Activated CD4-positive, CD25-positive, alpha-beta regulatory T cell treated with anti-CD3 and anti-CD28 coated beads, Interleukin-2, amount 50 U/mL, for 16 hours (primary cell): ENCODE measurements around the gene EPAS1.

Source experiments
- DNase-seq: peaks from one replicate; pipeline ENCODE4 v3.0.0-alpha.2; 2020; ENCODE audit warnings: low read depth, low spot score

The EPAS1 gene

GRCh38 chr2:46273225-46273863 is 23.9 kb upstream of the EPAS1 start:
- DNase-seq = no peak

DNA sequence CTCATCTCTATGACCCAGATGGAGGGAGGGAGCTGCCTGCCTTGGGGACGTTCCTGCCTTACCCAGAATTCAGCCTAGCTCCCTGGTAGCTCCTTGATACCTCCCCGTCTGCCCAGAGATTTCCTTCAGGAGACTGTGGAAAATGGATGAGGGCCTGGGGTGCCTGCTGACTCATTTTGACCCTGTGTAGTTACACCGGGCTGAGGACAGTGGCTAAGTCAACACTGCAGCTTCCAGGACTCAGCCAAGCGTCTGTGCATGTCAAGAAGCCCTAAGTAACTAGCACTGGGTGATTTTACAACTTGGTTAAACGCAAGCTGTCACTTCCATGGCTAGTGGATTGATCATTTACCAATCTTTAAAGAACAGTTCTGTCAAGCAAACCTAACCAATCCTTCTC is 23.3 kb upstream of the EPAS1 start:
- DNase-seq = no peak

DNA sequence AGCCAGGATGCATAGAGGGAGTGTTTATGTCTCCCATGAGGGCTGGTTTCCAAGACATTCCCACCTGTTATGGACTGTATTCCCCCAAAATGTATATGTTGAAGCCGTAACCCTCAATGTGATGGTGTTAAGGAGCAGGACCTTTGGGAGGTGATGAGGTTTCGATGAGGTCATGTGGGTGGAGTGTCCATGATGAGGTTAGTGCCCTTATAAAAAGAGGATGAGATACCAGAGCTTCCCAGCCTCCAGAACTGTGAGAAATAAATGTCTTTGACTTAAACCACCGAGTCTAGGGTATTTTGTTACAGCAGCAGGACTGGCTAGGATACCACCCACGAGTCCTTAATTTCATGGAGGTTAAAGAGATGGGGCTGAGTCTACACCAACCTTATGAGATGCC is 22.6 kb upstream of the EPAS1 start:
- DNase-seq = no peak

DNA sequence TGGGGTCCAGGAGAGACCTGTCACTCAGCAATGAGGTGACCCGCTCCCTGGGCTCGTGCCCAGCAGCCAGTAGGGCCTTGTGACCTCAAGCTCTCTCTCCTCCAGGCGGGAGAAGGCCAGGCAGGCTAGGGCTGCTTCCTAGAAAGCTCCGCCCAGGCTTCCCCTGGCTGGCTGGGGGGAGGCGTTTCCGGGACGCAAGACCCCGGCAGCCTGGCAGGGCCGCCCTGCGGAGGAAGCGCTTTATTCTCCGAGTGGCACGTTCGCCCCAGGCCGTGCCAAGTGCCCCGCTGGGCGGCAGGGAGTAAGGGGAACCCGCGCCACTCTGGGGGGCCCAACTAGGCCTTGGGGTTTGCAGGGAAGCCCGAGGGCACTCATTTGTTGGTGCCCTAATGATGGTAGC is 21.2 kb upstream of the EPAS1 start:
- no peak for DNase-seq

DNA sequence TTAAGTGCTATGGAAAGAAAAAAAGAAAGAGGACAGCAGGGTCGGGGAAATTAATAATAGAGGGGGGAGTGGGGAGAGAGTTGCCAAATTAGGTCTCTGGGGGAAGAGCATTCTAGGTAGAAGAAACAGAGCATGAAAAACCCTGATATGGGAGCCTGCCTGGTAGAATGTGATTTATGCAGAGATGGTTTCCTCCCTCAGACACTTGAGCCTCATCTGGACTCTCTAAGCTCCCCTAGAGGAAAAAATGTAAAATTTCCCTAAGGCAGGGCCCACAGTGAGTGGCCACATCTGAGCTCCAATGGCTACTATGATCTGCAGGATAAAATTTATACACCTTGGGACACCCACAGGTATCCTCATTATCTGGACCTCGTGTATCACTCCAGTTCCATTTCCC is 20.6 kb upstream of the EPAS1 start:
- no peak for DNase-seq

DNA sequence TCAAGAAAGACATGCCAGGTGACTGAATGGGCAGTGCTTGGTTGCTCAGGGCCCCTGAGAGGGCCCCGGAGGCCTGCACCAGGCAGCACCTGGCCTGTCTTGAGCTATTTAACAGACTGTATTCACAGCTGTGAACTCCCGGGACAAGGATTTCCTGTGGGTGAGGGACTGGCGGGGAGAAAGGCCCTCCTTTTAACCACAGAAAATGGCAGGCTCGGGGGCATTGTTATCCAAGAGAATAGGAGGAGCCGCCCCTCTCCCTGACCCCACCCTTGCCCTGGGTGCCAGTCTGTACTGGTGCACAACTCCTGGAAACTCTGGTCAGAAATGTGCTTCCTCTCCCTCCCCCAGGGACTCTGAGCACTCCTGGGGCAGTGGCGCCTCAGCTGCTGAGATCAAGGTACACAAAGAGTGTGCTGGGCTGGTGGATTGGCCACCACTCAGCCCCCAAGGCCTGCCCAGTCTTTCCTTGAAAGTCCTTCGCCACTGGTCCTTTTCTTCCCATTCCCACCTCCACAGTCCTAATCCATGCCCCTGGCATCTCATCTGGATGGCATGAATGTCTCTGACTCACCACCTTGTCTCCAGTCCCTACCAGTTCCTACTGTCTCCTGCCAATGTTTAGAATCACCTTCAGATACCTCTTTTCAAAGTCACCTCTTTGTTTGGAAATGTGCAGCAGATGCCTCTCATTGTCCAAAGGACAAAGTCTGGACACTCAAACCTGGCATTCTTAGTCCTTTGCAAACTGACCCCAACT is 19.6 kb upstream of the EPAS1 start:
- no peak for DNase-seq

- DNase-seq = no peak
These were observed 18.3 kb upstream of the EPAS1 start for GRCh38 chr2:46278952-46279351.

DNA sequence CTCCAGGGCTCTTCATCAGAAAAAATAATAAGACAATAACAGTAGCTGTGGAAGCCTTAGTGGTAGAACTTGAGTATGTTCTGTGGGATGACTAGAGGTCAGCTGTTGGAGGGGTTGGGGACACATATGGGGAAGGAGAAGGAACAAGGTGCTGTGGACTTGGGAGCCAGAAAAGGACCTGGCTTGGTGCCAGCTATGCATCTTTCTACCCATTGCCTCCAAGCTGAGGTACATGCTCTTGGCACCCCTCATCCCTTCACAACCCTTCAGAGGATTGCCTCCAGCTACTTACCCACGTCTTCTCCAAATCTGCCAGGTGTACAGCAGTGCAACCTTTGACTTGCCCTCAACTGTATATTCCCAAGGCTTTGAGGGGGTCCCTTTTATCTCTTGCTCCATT is 15.3 kb upstream of the EPAS1 start:
- DNase-seq = no peak

- no peak for DNase-seq
These were observed 13.5 kb upstream of the EPAS1 start for GRCh38 chr2:46283693-46284092.

- DNase-seq = no peak
These were observed 12.9 kb upstream of the EPAS1 start for GRCh38 chr2:46284260-46284659.

GRCh38 chr2:46284796-46285195 is 12.4 kb upstream of the EPAS1 start:
- no peak for DNase-seq

- DNase-seq = no peak
These were observed 10.5 kb upstream of the EPAS1 start for GRCh38 chr2:46286715-46287114.

GRCh38 chr2:46290078-46290477 is 7.1 kb upstream of the EPAS1 start:
- no peak for DNase-seq

- DNase-seq = no peak
These were observed 3.7 kb upstream of the EPAS1 start for GRCh38 chr2:46293466-46293865.

DNA sequence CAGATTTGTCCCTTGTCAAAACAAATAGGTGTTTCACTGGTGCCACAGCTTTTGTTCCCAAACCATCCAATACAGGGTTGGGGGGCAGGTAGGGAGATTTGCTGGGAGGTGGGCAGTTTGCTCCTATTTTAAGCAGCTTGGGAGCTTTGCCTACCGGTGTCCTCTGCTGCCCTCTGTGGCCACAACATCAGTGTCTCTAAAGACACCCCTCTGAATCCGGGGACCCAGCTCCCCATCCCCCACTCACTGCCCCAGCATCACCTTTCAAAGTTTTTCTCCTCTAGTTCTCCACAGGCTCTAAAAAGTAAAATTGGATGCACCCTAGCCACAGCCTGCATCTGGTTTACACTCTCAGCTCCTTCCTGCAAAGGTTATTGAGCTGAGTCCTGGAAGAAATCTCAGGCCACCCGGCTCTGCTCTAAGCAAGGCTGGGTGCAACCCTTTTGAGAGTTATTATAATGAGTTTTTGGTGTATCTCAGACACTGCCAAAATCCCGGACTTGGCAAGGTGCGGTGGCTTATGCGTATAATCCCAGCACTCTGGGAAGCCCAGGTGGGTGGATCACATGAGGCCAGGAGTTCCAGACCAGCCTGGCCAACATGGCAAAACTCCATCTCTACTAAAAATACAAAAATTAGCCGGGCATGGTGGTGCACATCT is 2.9 kb upstream of the EPAS1 start:
- DNase-seq = no peak

- DNase-seq = no peak
These were observed 879 bp upstream of the EPAS1 start for GRCh38 chr2:46296216-46296839.

GRCh38 chr2:46297546-46298271 is 502 bp downstream of the EPAS1 start:
- peak; percentile 37 for DNase-seq

- DNase-seq = no peak
These were observed 990 bp downstream of the EPAS1 start for GRCh38 chr2:46298272-46298521.

GRCh38 chr2:46298522-46299353 is 1.5 kb downstream of the EPAS1 start:
- no peak for DNase-seq

- no peak for DNase-seq
These were observed 2.4 kb downstream of the EPAS1 start for GRCh38 chr2:46299365-46300263.
